DND-41 (cell line): ENCODE data around the gene RAB34.

ENCODE experiments used
- EZH2 ChIP-seq: IDR thresholded peaks from 3 replicates; pipeline ENCODE4 v1.6.1; 2012; ENCODE audit warnings: borderline replicate concordance, low read depth, mild to moderate bottlenecking, moderate library complexity, low read length, inconsistent platforms; ENCODE audit not compliant: severe bottlenecking
- TF ChIP-seq, protein P1 (sequence below): IDR thresholded peaks from 2 replicates; pipeline ENCODE4 v1.5.1; 2012; ENCODE audit warnings: borderline replicate concordance, low read length, moderate library complexity, mild to moderate bottlenecking; ENCODE audit not compliant: poor library complexity, severe bottlenecking; ENCODE audit errors: extremely low read depth

DNA sequence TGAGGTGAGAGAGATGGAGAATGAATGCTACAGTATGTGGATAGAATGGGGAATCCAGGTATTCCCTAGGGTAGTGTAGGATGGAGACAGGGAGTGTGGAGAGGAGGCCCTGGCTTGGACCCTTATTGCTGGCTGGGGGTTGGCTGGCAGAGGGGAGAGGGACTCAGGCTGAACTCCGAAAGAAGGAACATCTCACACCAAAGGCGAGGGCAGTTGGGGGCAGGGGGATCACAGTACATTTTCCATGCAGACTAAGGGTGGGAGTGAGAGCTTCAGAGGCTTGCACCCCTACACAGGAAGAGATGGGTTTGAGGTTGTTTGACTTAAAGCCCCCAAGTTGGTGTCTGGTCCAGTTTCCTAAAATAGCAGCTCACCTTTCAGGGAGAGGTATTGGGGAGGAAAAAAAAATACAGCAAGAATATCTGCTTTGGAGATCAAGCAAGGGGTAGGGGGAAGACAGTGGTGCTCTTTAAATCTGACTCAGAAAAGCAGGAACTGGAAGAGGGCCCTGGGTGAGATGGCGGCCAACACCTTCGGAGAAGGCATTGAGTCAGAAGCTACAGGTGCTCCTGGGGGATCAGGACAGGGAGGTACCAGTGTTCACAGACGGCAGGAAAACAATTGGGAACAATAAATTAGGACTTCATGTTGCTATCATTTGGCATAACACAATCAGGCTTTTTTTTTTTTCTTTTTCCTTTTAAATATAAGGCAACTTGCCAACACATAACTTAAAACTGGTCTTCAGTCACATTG, 38.6 kb upstream of the RAB34 start:
- TF ChIP-seq, protein P1, sequence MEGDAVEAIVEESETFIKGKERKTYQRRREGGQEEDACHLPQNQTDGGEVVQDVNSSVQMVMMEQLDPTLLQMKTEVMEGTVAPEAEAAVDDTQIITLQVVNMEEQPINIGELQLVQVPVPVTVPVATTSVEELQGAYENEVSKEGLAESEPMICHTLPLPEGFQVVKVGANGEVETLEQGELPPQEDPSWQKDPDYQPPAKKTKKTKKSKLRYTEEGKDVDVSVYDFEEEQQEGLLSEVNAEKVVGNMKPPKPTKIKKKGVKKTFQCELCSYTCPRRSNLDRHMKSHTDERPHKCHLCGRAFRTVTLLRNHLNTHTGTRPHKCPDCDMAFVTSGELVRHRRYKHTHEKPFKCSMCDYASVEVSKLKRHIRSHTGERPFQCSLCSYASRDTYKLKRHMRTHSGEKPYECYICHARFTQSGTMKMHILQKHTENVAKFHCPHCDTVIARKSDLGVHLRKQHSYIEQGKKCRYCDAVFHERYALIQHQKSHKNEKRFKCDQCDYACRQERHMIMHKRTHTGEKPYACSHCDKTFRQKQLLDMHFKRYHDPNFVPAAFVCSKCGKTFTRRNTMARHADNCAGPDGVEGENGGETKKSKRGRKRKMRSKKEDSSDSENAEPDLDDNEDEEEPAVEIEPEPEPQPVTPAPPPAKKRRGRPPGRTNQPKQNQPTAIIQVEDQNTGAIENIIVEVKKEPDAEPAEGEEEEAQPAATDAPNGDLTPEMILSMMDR: no peak
- TF ChIP-seq EZH2: no peak
